AG09309 (cell line): ENCODE data around the gene FEN1.

Experiments
- DNase-seq: peaks from one replicate; pipeline ENCODE4 v3.0.0-alpha.2; 2010; ENCODE audit warnings: low read depth
- H3K4me3 ChIP-seq: 2 replicates; pipeline ENCODE4 v1.5.1; 2011; ENCODE audit warnings: mild to moderate bottlenecking, low read depth, low read length, moderate library complexity; ENCODE audit not compliant: control insufficient read depth
- CTCF ChIP-seq: IDR thresholded peaks from 2 replicates; pipeline ENCODE4 v1.5.1; 2011; ENCODE audit warnings: mild to moderate bottlenecking, low read depth, low read length, inconsistent platforms; ENCODE audit not compliant: insufficient read depth, control insufficient read depth; ENCODE audit errors: missing control alignments

FEN1 gene

GRCh38 chr11:61836193-61836592, 43.5 kb downstream of the FEN1 start:
- no peak for TF ChIP-seq CTCF
- H3K4me3 ChIP-seq = no peak overlapping the region
- no peak for DNase-seq

GRCh38 chr11:61837411-61838005, 44.8 kb downstream of the FEN1 start:
- DNase-seq = no peak
- TF ChIP-seq CTCF = no peak

GRCh38 chr11:61838501-61838900, 45.8 kb downstream of the FEN1 start:
- H3K4me3 ChIP-seq = no peak overlapping the region
- DNase-seq = no peak
- no peak for TF ChIP-seq CTCF

More at GRCh38 chr11:61837411-61838005, 44.8 kb downstream of the FEN1 start:
- H3K4me3 ChIP-seq = no peak overlapping the region

DNA sequence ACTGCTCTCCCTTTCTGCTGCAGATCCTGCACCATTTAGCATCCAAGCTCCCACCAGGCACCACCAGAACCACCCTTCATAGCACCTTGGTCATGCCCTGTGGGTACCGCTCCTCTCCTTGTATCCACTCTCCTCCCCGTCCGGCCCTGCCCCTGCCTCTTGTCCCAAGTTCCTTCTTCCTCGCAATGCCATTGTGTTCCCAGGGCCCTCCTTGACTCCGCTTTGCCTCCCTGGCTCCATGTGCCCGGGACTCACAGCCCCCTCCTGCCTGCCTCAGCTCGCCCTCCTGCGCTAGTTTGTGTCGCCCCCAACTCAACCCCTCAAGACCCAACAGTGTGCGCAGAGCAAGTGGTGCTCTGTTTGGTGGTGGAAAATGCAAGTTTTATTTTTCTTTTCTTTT, 46.2 kb downstream of the FEN1 start:
- no peak for TF ChIP-seq CTCF
- no peak for DNase-seq

DNA sequence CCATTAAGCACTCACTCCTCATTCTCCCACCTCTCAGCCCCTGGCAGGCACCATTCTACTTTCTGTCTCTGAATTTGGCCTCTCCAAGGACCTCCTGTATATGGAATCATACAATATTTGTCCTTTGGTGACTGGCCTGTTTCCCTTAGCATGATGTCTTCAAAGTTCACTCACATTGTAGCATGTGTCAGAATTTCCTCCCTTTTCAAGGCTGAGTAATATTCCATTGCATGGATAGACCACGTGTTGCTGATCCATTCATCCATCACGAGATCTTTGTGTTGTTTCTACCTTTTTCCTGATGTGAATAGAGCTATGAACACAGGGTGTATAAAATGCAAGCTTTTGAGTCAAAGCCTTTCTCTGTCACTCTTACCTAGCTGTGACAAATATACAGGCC, 47.0 kb downstream of the FEN1 start:
- no peak for TF ChIP-seq CTCF
- no peak overlapping the region for H3K4me3 ChIP-seq
- no peak for DNase-seq

More for the DNA sequence above, 46.2 kb downstream of the FEN1 start:
- no peak overlapping the region for H3K4me3 ChIP-seq

- H3K4me3 ChIP-seq = no peak overlapping the region
- no peak for DNase-seq
- no peak for TF ChIP-seq CTCF
Observed at GRCh38 chr11:61840371-61840770, 47.7 kb downstream of the FEN1 start.
